Measurements from ENCODE around the gene MYL6B. TPM values are rescaled to one million over a fixed set of nuclear protein-coding genes. Genes with fewer than 3 reads are reported as not detected.

Gene MYL6B
- total RNA-seq, 3 donors from 2014 or later (not counting 1 experiment from before 2014, with no cell fraction given) = 6.7 to 8.9 (median 7.4) TPM

DNA sequence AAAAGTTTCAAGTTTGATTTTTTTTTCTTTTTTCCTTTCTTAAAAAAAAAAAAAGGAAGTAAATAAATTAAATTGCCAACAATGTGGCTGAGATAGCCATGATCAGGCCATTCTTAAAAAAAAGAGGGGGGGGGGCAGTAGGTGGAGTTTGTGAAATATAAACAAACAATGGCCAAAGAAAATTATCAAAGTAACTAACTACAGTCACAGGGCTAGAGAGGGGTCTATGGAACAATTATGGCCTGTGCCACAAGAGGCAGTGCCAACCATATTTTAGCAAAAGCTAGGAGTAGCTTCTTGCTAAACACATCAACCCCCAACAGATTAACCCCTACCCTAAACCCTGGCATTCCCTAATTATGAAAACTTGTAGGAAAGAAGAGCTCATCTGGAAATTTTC lies 53.1 kb downstream of the MYL6B start:
- Histone ChIP-seq H3K9me3 (ENCODE audit: control insufficient read depth, insufficient read depth, low read length) (no peaks in the 10 kb centered on the region), H3K27ac (ENCODE audit: low read length) (no peak overlapping the region), H3K4me3 (ENCODE audit: low read length) (no peak overlapping the region), H3K36me3 (ENCODE audit: control insufficient read depth, insufficient read depth, low read length) (peaks cover 46% of the 10 kb centered on the region), H3K27me3 (ENCODE audit: control insufficient read depth, insufficient read depth, low read length) (no peaks in the 10 kb centered on the region), H3K4me1 (ENCODE audit: control insufficient read depth, insufficient read depth, low read length) (no peaks in the 10 kb centered on the region)
- peaks cover 9% of the 10 kb centered on the region for H3K36me3 Mint-ChIP-seq
- ATAC-seq (peak in 1 of 3 donors; percentile 40), DNase-seq (no peak)
- H3K9me3 Mint-ChIP-seq = no peaks in the 10 kb centered on the region
- H3K27ac Mint-ChIP-seq = no peak overlapping the region
- intact Hi-C loops (cut with micrococcal nuclease) = no loop called here
- TF ChIP-seq, protein P1, sequence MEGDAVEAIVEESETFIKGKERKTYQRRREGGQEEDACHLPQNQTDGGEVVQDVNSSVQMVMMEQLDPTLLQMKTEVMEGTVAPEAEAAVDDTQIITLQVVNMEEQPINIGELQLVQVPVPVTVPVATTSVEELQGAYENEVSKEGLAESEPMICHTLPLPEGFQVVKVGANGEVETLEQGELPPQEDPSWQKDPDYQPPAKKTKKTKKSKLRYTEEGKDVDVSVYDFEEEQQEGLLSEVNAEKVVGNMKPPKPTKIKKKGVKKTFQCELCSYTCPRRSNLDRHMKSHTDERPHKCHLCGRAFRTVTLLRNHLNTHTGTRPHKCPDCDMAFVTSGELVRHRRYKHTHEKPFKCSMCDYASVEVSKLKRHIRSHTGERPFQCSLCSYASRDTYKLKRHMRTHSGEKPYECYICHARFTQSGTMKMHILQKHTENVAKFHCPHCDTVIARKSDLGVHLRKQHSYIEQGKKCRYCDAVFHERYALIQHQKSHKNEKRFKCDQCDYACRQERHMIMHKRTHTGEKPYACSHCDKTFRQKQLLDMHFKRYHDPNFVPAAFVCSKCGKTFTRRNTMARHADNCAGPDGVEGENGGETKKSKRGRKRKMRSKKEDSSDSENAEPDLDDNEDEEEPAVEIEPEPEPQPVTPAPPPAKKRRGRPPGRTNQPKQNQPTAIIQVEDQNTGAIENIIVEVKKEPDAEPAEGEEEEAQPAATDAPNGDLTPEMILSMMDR (IDR thresholded peaks at IDR 0.05) = no peak
- no peaks in the 10 kb centered on the region for H3K4me1 Mint-ChIP-seq
- H3K4me3 Mint-ChIP-seq = no peak overlapping the region
- no peaks in the 10 kb centered on the region for H3K27me3 Mint-ChIP-seq (ENCODE audit: low read depth in 2 of 2)

DNA sequence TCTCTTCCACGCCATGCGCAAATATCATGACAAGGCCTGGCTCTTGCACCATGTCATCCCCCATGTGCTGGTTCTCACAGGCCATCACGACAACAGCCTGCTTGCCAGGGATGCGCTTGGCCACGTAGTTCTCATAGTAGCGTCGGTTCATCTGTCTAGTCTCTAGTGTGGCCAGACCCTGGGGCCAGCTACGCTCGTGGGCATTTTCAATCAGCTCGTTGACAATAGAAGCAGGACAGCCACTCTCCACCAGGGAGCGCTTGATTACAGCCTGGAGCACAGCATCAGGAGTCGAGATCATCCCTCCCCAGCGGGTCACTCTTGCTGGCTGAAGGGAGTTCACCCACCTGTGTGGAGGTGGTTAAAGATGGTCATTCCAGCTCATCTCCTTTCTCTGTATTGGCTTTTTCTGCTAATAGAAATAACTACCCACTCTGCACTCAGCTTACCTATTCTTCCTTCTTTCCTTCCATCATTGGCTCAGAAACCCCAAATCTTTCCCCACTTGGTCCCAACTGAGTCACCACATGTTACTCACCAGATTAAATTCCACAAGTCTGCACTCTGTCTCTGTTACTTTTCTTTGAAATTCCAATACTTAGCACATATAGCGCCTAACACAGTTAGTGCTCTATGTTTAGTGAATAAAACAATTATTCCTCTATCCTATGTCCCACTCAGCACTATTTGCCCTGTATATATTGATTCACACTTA lies 54.2 kb downstream of the MYL6B start:
- peaks cover 9% of the 10 kb centered on the region for H3K36me3 Mint-ChIP-seq
- Histone ChIP-seq H3K4me1 (ENCODE audit: control insufficient read depth, insufficient read depth, low read length) (no peaks in the 10 kb centered on the region), H3K27me3 (ENCODE audit: control insufficient read depth, insufficient read depth, low read length) (no peaks in the 10 kb centered on the region), H3K36me3 (ENCODE audit: control insufficient read depth, insufficient read depth, low read length) (peaks cover 52% of the 10 kb centered on the region), H3K27ac (ENCODE audit: low read length) (no peak overlapping the region), H3K4me3 (ENCODE audit: low read length) (no peak overlapping the region), H3K9me3 (ENCODE audit: control insufficient read depth, insufficient read depth, low read length) (no peaks in the 10 kb centered on the region)
- ATAC-seq = peak; percentile 32 to 66 (median 63)
- no peak overlapping the region for H3K4me3 Mint-ChIP-seq
- no peaks in the 10 kb centered on the region for H3K9me3 Mint-ChIP-seq
- no peaks in the 10 kb centered on the region for H3K27me3 Mint-ChIP-seq (ENCODE audit: low read depth in 2 of 2)
- DNase-seq = peak in 1 of 2 donors; percentile 60
- peak overlapping the region in 1 of 2 donors; percentile 0 for H3K27ac Mint-ChIP-seq
- WGBS (ENCODE audit: insufficient coverage) = 90% methylated on average over 11 of the region's 14 CpGs
- TF ChIP-seq, protein P1 (IDR thresholded peaks at IDR 0.05) = peak; percentile 26
- intact Hi-C loops (cut with micrococcal nuclease) = no loop called here
- no peaks in the 10 kb centered on the region for H3K4me1 Mint-ChIP-seq

Other genes with a start within 250 kb of the MYL6B start
- 10 to 100 TPM; 18.5 to 21.2 (median 19.1) TPM for gene PYM1, start 224.7 kb upstream of the MYL6B start, total RNA-seq
- 100 to 1,000 TPM; 137 to 145 (median 142) TPM for gene DGKA, start 221.4 kb upstream of the MYL6B start, total RNA-seq
- under 1 TPM in 1 of 3 donors, not detected in 2; 0.35 TPM for gene PMEL, start 186.5 kb upstream of the MYL6B start, total RNA-seq
- 10 to 100 TPM; 19.5 to 27.3 (median 27.3) TPM for gene CDK2, start 185.8 kb upstream of the MYL6B start, total RNA-seq
- gene RAB5B, start 178.5 kb upstream of the MYL6B start, total RNA-seq = 10 to 100 TPM; 69.4 to 80.0 (median 78.2) TPM
- gene SUOX, start 155.3 kb upstream of the MYL6B start, total RNA-seq = 10 to 100 TPM; 11.0 to 15.9 (median 14.6) TPM
- gene IKZF4, start 131.5 kb upstream of the MYL6B start, total RNA-seq = 1 to 10 TPM; 4.4 to 5.5 (median 5.5) TPM
- 10 to 100 TPM; 29.5 to 50.3 (median 35.5) TPM for gene RPS26, start 110.7 kb upstream of the MYL6B start, total RNA-seq
- under 1 TPM in 2 of 3 donors, not detected in 1; 0.26 to 0.66 TPM for gene ERBB3, start 72.4 kb upstream of the MYL6B start, total RNA-seq
- 10 to 100 TPM; 78.5 to 86.4 (median 79.7) TPM for gene PA2G4, start 48.0 kb upstream of the MYL6B start, total RNA-seq
- gene RPL41, start 36.0 kb upstream of the MYL6B start, total RNA-seq = 1,000 to 10,000 TPM; 2,342 to 3,083 (median 3,009) TPM
- gene ZC3H10, start 34.3 kb upstream of the MYL6B start, total RNA-seq = 10 to 100 TPM; 12.0 to 24.3 (median 16.2) TPM
- 100 to 1,000 TPM; 198 to 215 (median 199) TPM for gene ESYT1, start 24.3 kb upstream of the MYL6B start, total RNA-seq
- gene MYL6, start 5.8 kb downstream of the MYL6B start, total RNA-seq = 1,000 to 10,000 TPM in 2 of 3 donors, 100 to 1,000 TPM in 1; 881 to 1,204 (median 1,015) TPM
- 100 to 1,000 TPM; 205 to 232 (median 210) TPM for gene SMARCC2, start 36.9 kb downstream of the MYL6B start, total RNA-seq
- 10 to 100 TPM; 32.3 to 44.5 (median 38.6) TPM for gene RNF41, start 69.3 kb downstream of the MYL6B start, total RNA-seq
- 10 to 100 TPM; 21.6 to 23.4 (median 22.6) TPM for gene NABP2, start 71.8 kb downstream of the MYL6B start, total RNA-seq
- 1 to 10 TPM in 1 of 3 donors, under 1 TPM in 2; 0.70 to 1.4 (median 0.71) TPM for gene SLC39A5, start 77.5 kb downstream of the MYL6B start, total RNA-seq
- gene ANKRD52, start 105.8 kb downstream of the MYL6B start, total RNA-seq = 10 to 100 TPM; 34.1 to 52.2 (median 51.4) TPM
- 10 to 100 TPM; 27.2 to 37.9 (median 30.2) TPM for gene COQ10A, start 114.4 kb downstream of the MYL6B start, total RNA-seq
- gene CS, start 147.7 kb downstream of the MYL6B start, total RNA-seq = 100 to 1,000 TPM; 185 to 190 (median 188) TPM
- 10 to 100 TPM; 50.4 to 64.3 (median 60.8) TPM for gene CNPY2, start 163.4 kb downstream of the MYL6B start, total RNA-seq
- gene PAN2, start 181.4 kb downstream of the MYL6B start, total RNA-seq = 100 to 1,000 TPM in 1 of 3 donors, 10 to 100 TPM in 2; 86.2 to 117 (median 95.7) TPM
- gene IL23A, start 186.3 kb downstream of the MYL6B start, total RNA-seq = 1 to 10 TPM; 1.8 to 2.7 (median 2.2) TPM
- gene STAT2, start 207.5 kb downstream of the MYL6B start, total RNA-seq = 100 to 1,000 TPM; 140 to 157 (median 143) TPM
- gene APOF, start 210.3 kb downstream of the MYL6B start, total RNA-seq = not detected